Keratinocyte (primary cell): ENCODE results near the gene AMN. TPM values are rescaled to one million over a fixed set of nuclear protein-coding genes. Genes with fewer than 3 reads are reported as not detected.

ENCODE experiments used
- DNase-seq: peaks from one replicate; pipeline ENCODE4 v3.0.0-alpha.2; 2011; ENCODE audit warnings: low read depth, missing footprints, low spot score
- FAIRE-seq: peaks from 2 replicates; lab custom pipeline; 2011; peaks lifted over from hg19 to GRCh38; lab: Jason Lieb, UNC
- H2AFZ ChIP-seq: 2 replicates; pipeline ENCODE4 v1.6.0; 2012; ENCODE audit warnings: low read length, control low read depth, inconsistent platforms; ENCODE audit not compliant: control insufficient read depth
- H3K27ac ChIP-seq: 2 replicates; pipeline ENCODE4 v1.5.1; 2011; ENCODE audit warnings: low read length; ENCODE audit not compliant: control insufficient read depth, insufficient read depth
- H3K27me3 ChIP-seq: 3 replicates; pipeline ENCODE4 v1.6.0; 2011; ENCODE audit warnings: low read length; ENCODE audit not compliant: control insufficient read depth, insufficient read depth; ENCODE audit errors: extremely low read depth
- H3K36me3 ChIP-seq, 2 experiments: 2 replicates in 1 of 2; 3 replicates in 1 of 2; pipeline ENCODE4 v1.5.1; 2011; ENCODE audit warnings: low read length in 2 of 2, mild to moderate bottlenecking in 1 of 2; ENCODE audit not compliant: control insufficient read depth in 2 of 2, insufficient read depth in 2 of 2; ENCODE audit errors: extremely low read depth in 1 of 2
- H3K4me1 ChIP-seq: 3 replicates; pipeline ENCODE4 v1.5.1; 2011; ENCODE audit warnings: low read length; ENCODE audit not compliant: control insufficient read depth, insufficient read depth; ENCODE audit errors: extremely low read depth
- H3K4me2 ChIP-seq: 3 replicates; pipeline ENCODE4 v1.6.0; 2011; ENCODE audit warnings: low read depth, low read length; ENCODE audit not compliant: control insufficient read depth, insufficient read depth; ENCODE audit errors: extremely low read depth
- H3K4me3 ChIP-seq, 3 experiments: fragments of 200-600 bp in 1 of 3; sonication (generic) in 1 of 3; 2 replicates in 2 of 3; 3 replicates in 1 of 3; pipeline ENCODE4 v1.5.1; 2011 to 2016; ENCODE audit warnings: low read length in 3 of 3, mild to moderate bottlenecking in 3 of 3, control low read depth in 2 of 3, inconsistent platforms in 1 of 3, low read depth in 1 of 3, mixed read lengths in 1 of 3, mixed run types in 1 of 3, moderate library complexity in 1 of 3; ENCODE audit not compliant: control insufficient read depth in 2 of 3, insufficient read depth in 2 of 3; ENCODE audit errors: extremely low read depth in 1 of 3
- H3K79me2 ChIP-seq: 2 replicates; pipeline ENCODE4 v1.6.0; 2012; ENCODE audit warnings: low read length; ENCODE audit not compliant: control insufficient read depth, insufficient read depth
- H3K9ac ChIP-seq: 3 replicates; pipeline ENCODE4 v1.6.0; 2011; ENCODE audit warnings: low read length; ENCODE audit not compliant: control insufficient read depth, insufficient read depth; ENCODE audit errors: extremely low read depth
- H3K9me1 ChIP-seq: 3 replicates; pipeline ENCODE4 v1.6.0; 2011; ENCODE audit warnings: low read length; ENCODE audit not compliant: control insufficient read depth, insufficient read depth; ENCODE audit errors: extremely low read depth
- H3K9me3 ChIP-seq: 2 replicates; pipeline ENCODE4 v1.5.1; 2012; ENCODE audit warnings: low read depth, low read length; ENCODE audit not compliant: control insufficient read depth
- H4K20me1 ChIP-seq: 3 replicates; pipeline ENCODE4 v1.6.0; 2011; ENCODE audit warnings: low read length; ENCODE audit not compliant: control insufficient read depth, insufficient read depth; ENCODE audit errors: extremely low read depth
- EZH2 ChIP-seq: IDR thresholded peaks from one replicate; pipeline ENCODE4 v1.6.1; 2012; ENCODE audit warnings: inconsistent platforms, mild to moderate bottlenecking, low read length, moderate library complexity
- dilution Hi-C: fragments of 300-500 bp; cut with MboI; formaldehyde crosslinking; loops from one replicate; pipeline ENCODE4 v1.7.0; 2020; ENCODE audit warnings: low sequenced_read_pairs; ENCODE audit not compliant: extremely low pct_ligation_motif_present
- polyA plus RNA-seq, 5 experiments: library from polyadenylated mRNA; depleted of rRNA in 3 of 5; stranded (reverse) in 3 of 5; stranded (forward) in 1 of 5; unstranded in 1 of 5; fragments of >200 nt; gene quantifications; 1 replicate in 1 of 5; 2 replicates in 3 of 5; 3 replicates in 1 of 5; pipeline versions ENCODE4 v1.2.1 to v1.2.3, GENCODE V29; 2011 to 2012; ENCODE audit warnings: missing spikeins in 2 of 5, low read depth in 1 of 5, low replicate concordance in 1 of 5
- TF ChIP-seq, protein P1 (sequence below), 3 experiments: IDR thresholded peaks in 1 of 3; conservative IDR thresholded peaks in 1 of 3; optimal IDR thresholded peaks in 1 of 3; 2 replicates in 2 of 3; 3 replicates in 1 of 3; pipeline versions ENCODE3 to v1.5.1; 2011; ENCODE audit warnings: low read length in 3 of 3, mild to moderate bottlenecking in 3 of 3, moderate library complexity in 2 of 3, control low read depth in 1 of 3, inconsistent platforms in 1 of 3; ENCODE audit not compliant: insufficient read depth in 2 of 3; ENCODE audit errors: extremely low read depth in 1 of 3

The AMN gene
- polyA plus RNA-seq, 1 donor (not counting 4 experiments of a cell fraction or from before 2014, with no cell fraction given) = 0.22 TPM

GRCh38 chr14:102958461-102958860 is 36.0 kb downstream of the AMN start:
- H3K4me1 ChIP-seq = no peaks in the 10 kb centered on the region
- no peak overlapping the region for H3K4me2 ChIP-seq
- H4K20me1 ChIP-seq = no peaks in the 10 kb centered on the region
- peaks cover 37 to 43% of the 10 kb centered on the region in 2 experiments for H3K36me3 ChIP-seq
- DNase-seq (no peak), FAIRE-seq (no peak)
- H3K9me1 ChIP-seq = no peaks in the 10 kb centered on the region
- H3K27me3 ChIP-seq = no peaks in the 10 kb centered on the region
- no peak overlapping the region for H2AFZ ChIP-seq
- H3K79me2 ChIP-seq = no peaks in the 10 kb centered on the region
- TF ChIP-seq, protein P1, sequence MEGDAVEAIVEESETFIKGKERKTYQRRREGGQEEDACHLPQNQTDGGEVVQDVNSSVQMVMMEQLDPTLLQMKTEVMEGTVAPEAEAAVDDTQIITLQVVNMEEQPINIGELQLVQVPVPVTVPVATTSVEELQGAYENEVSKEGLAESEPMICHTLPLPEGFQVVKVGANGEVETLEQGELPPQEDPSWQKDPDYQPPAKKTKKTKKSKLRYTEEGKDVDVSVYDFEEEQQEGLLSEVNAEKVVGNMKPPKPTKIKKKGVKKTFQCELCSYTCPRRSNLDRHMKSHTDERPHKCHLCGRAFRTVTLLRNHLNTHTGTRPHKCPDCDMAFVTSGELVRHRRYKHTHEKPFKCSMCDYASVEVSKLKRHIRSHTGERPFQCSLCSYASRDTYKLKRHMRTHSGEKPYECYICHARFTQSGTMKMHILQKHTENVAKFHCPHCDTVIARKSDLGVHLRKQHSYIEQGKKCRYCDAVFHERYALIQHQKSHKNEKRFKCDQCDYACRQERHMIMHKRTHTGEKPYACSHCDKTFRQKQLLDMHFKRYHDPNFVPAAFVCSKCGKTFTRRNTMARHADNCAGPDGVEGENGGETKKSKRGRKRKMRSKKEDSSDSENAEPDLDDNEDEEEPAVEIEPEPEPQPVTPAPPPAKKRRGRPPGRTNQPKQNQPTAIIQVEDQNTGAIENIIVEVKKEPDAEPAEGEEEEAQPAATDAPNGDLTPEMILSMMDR (optimal IDR thresholded peaks at IDR 0.05 in 1 of 3, IDR thresholded peaks at IDR 0.05 in 1 of 3, conservative IDR thresholded peaks at IDR 0.05 in 1 of 3; ENCODE audit: extremely low read depth in 1 of 3, insufficient read depth in 2 of 3, low read length in 3 of 3) = no peak
- TF ChIP-seq EZH2 = no peak
- dilution Hi-C loops = no loop called here
- H3K9ac ChIP-seq = no peak overlapping the region
- H3K9me3 ChIP-seq = no peaks in the 10 kb centered on the region
- H3K4me3 ChIP-seq = no peak overlapping the region
- no peak overlapping the region for H3K27ac ChIP-seq

GRCh38 chr14:102962111-102962627 is 39.7 kb downstream of the AMN start:
- Histone ChIP-seq H3K9me3 (no peaks in the 10 kb centered on the region), H3K4me3 (no peak overlapping the region), H3K79me2 (no peaks in the 10 kb centered on the region), H3K4me2 (no peak overlapping the region), H4K20me1 (no peaks in the 10 kb centered on the region), H2AFZ (no peak overlapping the region), H3K9me1 (no peaks in the 10 kb centered on the region), H3K4me1 (no peaks in the 10 kb centered on the region), H3K27ac (no peak overlapping the region), H3K27me3 (no peaks in the 10 kb centered on the region), H3K36me3 (peaks cover 41 to 50% of the 10 kb centered on the region in 2 experiments), H3K9ac (no peak overlapping the region)
- TF ChIP-seq, protein P1 (optimal IDR thresholded peaks at IDR 0.05 in 1 of 3, IDR thresholded peaks at IDR 0.05 in 1 of 3, conservative IDR thresholded peaks at IDR 0.05 in 1 of 3; ENCODE audit: extremely low read depth in 1 of 3, insufficient read depth in 2 of 3, low read length in 3 of 3) = no peak
- no peak for TF ChIP-seq EZH2
- FAIRE-seq (no peak), DNase-seq (no peak)
- dilution Hi-C loops = no loop called here
